Left lung (tissue), 10 donors: Measurements from ENCODE around the gene GNA15. TPM values are rescaled to one million over a fixed set of nuclear protein-coding genes. Genes with fewer than 3 reads are reported as not detected.

ENCODE experiments used
- ATAC-seq: fragments of 200-7000 bp; cut with Tn5 transposase; one replicate; pipeline ENCODE4 v1.9.1; 2020; ENCODE audit warnings: moderate library complexity
- DNase-seq, 4 donors: peaks; one replicate each; pipeline ENCODE4 v3.0.0-alpha.2; 2013 to 2020
- H3K27ac ChIP-seq, 2 donors: fragments of 200-600 bp; sonication (generic) in 1 of 2; one replicate each; pipeline versions ENCODE4 v1.5.0 to v1.8.0; 2020 to 2021
- H3K27me3 ChIP-seq, 2 donors: fragments of 200-600 bp; sonication (generic) in 1 of 2; one replicate each; pipeline versions ENCODE4 v1.5.0 to v1.8.0; 2020 to 2021
- H3K36me3 ChIP-seq, 2 donors: fragments of 200-600 bp; sonication (generic) in 1 of 2; one replicate each; pipeline versions ENCODE4 v1.5.0 to v1.8.0; 2020 to 2021
- H3K4me1 ChIP-seq, 2 donors: fragments of 200-600 bp; one replicate each; pipeline ENCODE4 v1.8.0; 2021
- H3K4me3 ChIP-seq, 2 donors: fragments of 200-600 bp; sonication (generic) in 1 of 2; one replicate each; pipeline versions ENCODE4 v1.5.0 to v1.8.0; 2020 to 2021; ENCODE audit warnings: mild to moderate bottlenecking in 1 of 2
- H3K9me3 ChIP-seq, 2 donors: fragments of 200-600 bp; sonication (generic) in 1 of 2; one replicate each; pipeline versions ENCODE4 v1.5.0 to v1.8.0; 2020 to 2021
- CTCF ChIP-seq, 2 donors: fragments of 200-600 bp; sonication (generic) in 1 of 2; IDR thresholded peaks; one replicate each; pipeline versions ENCODE4 v1.5.0 to v1.8.0; 2021; ENCODE audit warnings: antibody characterized with exemption in 2 of 2
- intact Hi-C, 2 donors: fragments of 100-400 bp; cut with DNase I; formaldehyde crosslinking; loops; one replicate each; pipeline versions ENCODE4 v1.11.2 to v1.14.2; 2022
- polyA plus RNA-seq, 6 donors: library from polyadenylated mRNA; unstranded; fragments of 120-200 nt; gene quantifications; one replicate each; pipeline ENCODE4 v1.2.1, GENCODE V29; 2013; ENCODE audit not compliant: insufficient read length in 6 of 6
- total RNA-seq, 2 donors: library from RNA; stranded (reverse); fragmentation: NEBNext Ultra II Directional; extraction: Animal tissue kit (Norgen Biotek cat#: 25700); gene quantifications; one replicate each; pipeline ENCODE4 v1.2.1, GENCODE V29; 2021
- donor health status: DM: no; HTN: yes; CAD: no.
- donor health status: DM: no; HTN: no; CAD: no.

Gene GNA15
- total and polyA plus RNA-seq, 8 donors = 1.8 to 35.9 (median 2.8) TPM

GRCh38 chr19:3133793-3134116 lies 2.1 kb upstream of the GNA15 start:
- intact Hi-C loops = no loop called here
- Histone ChIP-seq H3K4me3 (no peak overlapping the region), H3K4me1 (peaks cover 4 to 60% of the 10 kb centered on the region in 2 donors), H3K27ac (peak overlapping the region; percentile 69 to 89), H3K27me3 (no peaks in the 10 kb centered on the region), H3K36me3 (no peaks in the 10 kb centered on the region), H3K9me3 (no peaks in the 10 kb centered on the region)
- DNase-seq (peak in 1 of 4 donors; percentile 53), ATAC-seq (no peak)
- no peak for TF ChIP-seq CTCF (IDR thresholded peaks at IDR 0.05)

- Histone ChIP-seq H3K9me3 (no peaks in the 10 kb centered on the region), H3K36me3 (no peaks in the 10 kb centered on the region), H3K4me1 (peaks cover 9 to 68% of the 10 kb centered on the region in 2 donors), H3K4me3 (peak overlapping the region; percentile 25 to 69), H3K27me3 (no peaks in the 10 kb centered on the region), H3K27ac (peak overlapping the region; percentile 44 to 89)
- intact Hi-C loops = no loop called here
- peak; percentile 10 for ATAC-seq
- no peak for TF ChIP-seq CTCF (IDR thresholded peaks at IDR 0.05)
- peak in 1 of 4 donors; percentile 73 for DNase-seq
Observed at GRCh38 chr19:3136684-3137055, 837 bp downstream of the GNA15 start.

GRCh38 chr19:3137119-3137518 lies 1.3 kb downstream of the GNA15 start:
- Histone ChIP-seq H3K4me3 (peak overlapping the region in 1 of 2 donors; percentile 69), H3K4me1 (peaks cover 9 to 72% of the 10 kb centered on the region in 2 donors), H3K27me3 (no peaks in the 10 kb centered on the region), H3K27ac (peak overlapping the region; percentile 44 to 89), H3K36me3 (no peaks in the 10 kb centered on the region), H3K9me3 (no peaks in the 10 kb centered on the region)
- ATAC-seq (no peak), DNase-seq (peak in 2 of 4 donors; percentile 53 to 74)
- no peak for TF ChIP-seq CTCF (IDR thresholded peaks at IDR 0.05)
- intact Hi-C loops = no loop called here

- TF ChIP-seq CTCF (IDR thresholded peaks at IDR 0.05) = no peak
- Histone ChIP-seq H3K4me3 (peak overlapping the region in 1 of 2 donors; percentile 69), H3K4me1 (peaks cover 13 to 74% of the 10 kb centered on the region in 2 donors), H3K27ac (no peak overlapping the region), H3K36me3 (no peaks in the 10 kb centered on the region), H3K9me3 (no peaks in the 10 kb centered on the region), H3K27me3 (no peaks in the 10 kb centered on the region)
- intact Hi-C loops = no loop called here
- DNase-seq (no peak), ATAC-seq (no peak)
Observed at GRCh38 chr19:3138268-3138667, 2.4 kb downstream of the GNA15 start.

GRCh38 chr19:3140667-3141038 lies 4.8 kb downstream of the GNA15 start:
- Histone ChIP-seq H3K4me3 (no peak overlapping the region), H3K36me3 (no peaks in the 10 kb centered on the region), H3K27ac (peak overlapping the region; percentile 83 to 96), H3K4me1 (peaks cover 13 to 74% of the 10 kb centered on the region in 2 donors), H3K27me3 (no peaks in the 10 kb centered on the region), H3K9me3 (no peaks in the 10 kb centered on the region)
- ATAC-seq = no peak
- intact Hi-C loops = no loop called here
- no peak for DNase-seq
- no peak for TF ChIP-seq CTCF (IDR thresholded peaks at IDR 0.05)
